ENCODE measurements around the gene TUT7. TPM values are rescaled to one million over a fixed set of nuclear protein-coding genes. Genes with fewer than 3 reads are reported as not detected.
A peak's percentile ranks its signal among the peaks of the same experiment; 100 is the strongest.
"Not testable (repeated sequence)": the region's sequence is repeated elsewhere in the genome, so short reads cannot be mapped to it uniquely, and the experiment has no call there.

The TUT7 gene
- total RNA-seq, 4 donors from 2014 or later, result 64.4 to 147 (median 82.1) TPM

GRCh38 chr9:86387376-86387775 lies 33.2 kb upstream of the TUT7 start:
- Histone ChIP-seq H3K9me3 (peaks cover 3% of the 10 kb centered on the region), H3K4me3 (no peak overlapping the region), H3K36me3 (no peaks in the 10 kb centered on the region), H3K27me3 (no peaks in the 10 kb centered on the region), H3K4me1 (no peaks in the 10 kb centered on the region), H3K27ac (no peak overlapping the region)
- DNase-seq (ENCODE audit: low spot score in 2 of 2), result no peak
- 51% methylated on average over 3 of the region's 3 CpGs for WGBS
- no peak for TF ChIP-seq POLR2AphosphoS5 (IDR thresholded peaks at IDR 0.05)
- no peak for TF ChIP-seq EP300 (IDR thresholded peaks at IDR 0.05)
- no peak for TF ChIP-seq POLR2A (IDR thresholded peaks at IDR 0.05)
- no peak for TF ChIP-seq CTCF (IDR thresholded peaks at IDR 0.05)

- not testable (repeated sequence) for H3K36me3 ChIP-seq; H3K27me3 ChIP-seq; H3K9me3 ChIP-seq; H3K27ac ChIP-seq; H3K4me3 ChIP-seq; DNase-seq (ENCODE audit: low spot score in 2 of 2); H3K4me1 ChIP-seq
- 91% methylated on average over 11 of the region's 11 CpGs for WGBS
These were observed 28.8 kb upstream of the TUT7 start for GRCh38 chr9:86383000-86383399.

GRCh38 chr9:86376016-86376415 lies 21.8 kb upstream of the TUT7 start:
- Histone ChIP-seq H3K36me3 (no peaks in the 10 kb centered on the region), H3K9me3 (peaks cover 10% of the 10 kb centered on the region), H3K27me3 (no peaks in the 10 kb centered on the region), H3K4me3 (no peak overlapping the region), H3K4me1 (no peaks in the 10 kb centered on the region), H3K27ac (no peak overlapping the region)
- no peak for DNase-seq (ENCODE audit: low spot score in 2 of 2)
- TF ChIP-seq EP300 (IDR thresholded peaks at IDR 0.05) (no peak), POLR2A (IDR thresholded peaks at IDR 0.05) (no peak), POLR2AphosphoS5 (IDR thresholded peaks at IDR 0.05) (no peak), CTCF (IDR thresholded peaks at IDR 0.05) (no peak)
- 98% methylated on average over 5 of the region's 5 CpGs for WGBS

- Histone ChIP-seq H3K27me3 (no peaks in the 10 kb centered on the region), H3K4me1 (no peaks in the 10 kb centered on the region), H3K9me3 (peaks cover 11% of the 10 kb centered on the region), H3K36me3 (no peaks in the 10 kb centered on the region), H3K4me3 (no peak overlapping the region), H3K27ac (no peak overlapping the region)
- DNase-seq (ENCODE audit: low spot score in 2 of 2), result no peak
- WGBS, result 66% methylated on average over 5 of the region's 5 CpGs
- no peak for TF ChIP-seq EP300 (IDR thresholded peaks at IDR 0.05)
- TF ChIP-seq CTCF (IDR thresholded peaks at IDR 0.05), result no peak
- no peak for TF ChIP-seq POLR2AphosphoS5 (IDR thresholded peaks at IDR 0.05)
- no peak for TF ChIP-seq POLR2A (IDR thresholded peaks at IDR 0.05)
These were observed 15.6 kb upstream of the TUT7 start for GRCh38 chr9:86369810-86370209.

- no peaks in the 10 kb centered on the region for H3K36me3 ChIP-seq
- WGBS, result 82% methylated on average over 3 of the region's 3 CpGs
- TF ChIP-seq CTCF (IDR thresholded peaks at IDR 0.05) (no peak), EP300 (IDR thresholded peaks at IDR 0.05) (no peak), POLR2A (IDR thresholded peaks at IDR 0.05) (no peak), POLR2AphosphoS5 (IDR thresholded peaks at IDR 0.05) (no peak)
- peak overlapping the region; percentile 40 for H3K27ac ChIP-seq
- H3K4me1 ChIP-seq, result no peaks in the 10 kb centered on the region
- no peak for DNase-seq (ENCODE audit: low spot score in 2 of 2)
- H3K9me3 ChIP-seq, result peaks cover 11% of the 10 kb centered on the region
- H3K27me3 ChIP-seq, result no peaks in the 10 kb centered on the region
- no peak overlapping the region for H3K4me3 ChIP-seq
These were observed 14.8 kb upstream of the TUT7 start for GRCh38 chr9:86368871-86369521.

GRCh38 chr9:86361176-86361575 lies 7.0 kb upstream of the TUT7 start:
- no peak for TF ChIP-seq POLR2A (IDR thresholded peaks at IDR 0.05)
- no peak for TF ChIP-seq POLR2AphosphoS5 (IDR thresholded peaks at IDR 0.05)
- no peak for TF ChIP-seq CTCF (IDR thresholded peaks at IDR 0.05)
- no peak for TF ChIP-seq EP300 (IDR thresholded peaks at IDR 0.05)
- WGBS, result 100% methylated on average over 3 of the region's 3 CpGs
- no peak for DNase-seq (ENCODE audit: low spot score in 2 of 2)
- Histone ChIP-seq H3K27me3 (no peaks in the 10 kb centered on the region), H3K4me3 (no peak overlapping the region), H3K27ac (no peak overlapping the region), H3K9me3 (no peaks in the 10 kb centered on the region), H3K4me1 (peaks cover 5% of the 10 kb centered on the region), H3K36me3 (no peaks in the 10 kb centered on the region)
